Psoas muscle (tissue), 8 donors: Measurements from ENCODE around the gene HAT1. TPM values are rescaled to one million over a fixed set of nuclear protein-coding genes. Genes with fewer than 3 reads are reported as not detected.

Source experiments
- ATAC-seq, 4 donors: fragments of 200-7000 bp; cut with Tn5 transposase; one replicate each; pipeline ENCODE4 v1.9.1; 2020; ENCODE audit warnings: moderate library complexity in 3 of 4, mild to moderate bottlenecking in 2 of 4
- DNase-seq, 2 donors: peaks; one replicate each; pipeline ENCODE4 v3.0.0-alpha.2; 2020
- H3K27ac ChIP-seq: fragments of 200-600 bp; one replicate; pipeline ENCODE4 v1.8.0; 2022
- H3K27me3 ChIP-seq, 3 donors: fragments of 200-600 bp in 1 of 3; one replicate each; pipeline versions ENCODE4 v1.6.1 to v1.8.0; 2013 to 2022; ENCODE audit warnings: low read length in 2 of 3, mild to moderate bottlenecking in 2 of 3, moderate library complexity in 1 of 3; ENCODE audit not compliant: insufficient read depth in 3 of 3
- H3K36me3 ChIP-seq, 2 donors: fragments of 200-600 bp in 1 of 2; one replicate each; pipeline versions ENCODE4 v1.6.1 to v1.8.0; 2013 to 2022; ENCODE audit warnings: low read depth in 1 of 2, mild to moderate bottlenecking in 1 of 2, moderate library complexity in 1 of 2; ENCODE audit not compliant: insufficient read depth in 1 of 2
- H3K4me1 ChIP-seq: fragments of 200-600 bp; one replicate; pipeline ENCODE4 v1.8.0; 2022
- H3K4me3 ChIP-seq: fragments of 200-600 bp; one replicate; pipeline ENCODE4 v1.8.0; 2022; ENCODE audit warnings: mild to moderate bottlenecking
- H3K9me3 ChIP-seq: fragments of 200-600 bp; one replicate; pipeline ENCODE4 v1.8.0; 2022
- WGBS, 3 donors: extraction: QIAGEN DNeasy Blood & Tissue Kit; methylation state at CpG; one replicate each; pipeline versions ENCODE4 v1.1.6 to v1.1.7; 2013; 5-methylcytosine and 5-hydroxymethylcytosine counted together
- intact Hi-C, 2 donors: fragments of 100-400 bp; cut with DNase I; formaldehyde crosslinking; loops; one replicate each; pipeline versions ENCODE4 v1.11.0 to v1.14.2; 2022
- polyA plus RNA-seq, 3 donors: library from polyadenylated mRNA; stranded (reverse); fragments of 200-250 nt; gene quantifications; one replicate each; pipeline ENCODE4 v1.2.3, GENCODE V29; 2013
- total RNA-seq, 4 donors: library from RNA; stranded (reverse); fragmentation: NEBNext Ultra II Directional in 2 of 4; extraction: Animal tissue kit (Norgen Biotek cat#: 25700) in 2 of 4; gene quantifications; one replicate each; pipeline versions ENCODE4 v1.2.1 to v1.2.4, GENCODE V29; 2021 to 2023
- TF ChIP-seq, protein P1 (sequence below): fragments of 200-600 bp; IDR thresholded peaks from one replicate; pipeline ENCODE4 v1.8.0; 2022; ENCODE audit warnings: antibody characterized with exemption
- donor health status: healthy with polysubstance abuse.
- donor health status: DM: no; HTN: no; CAD: no; lungs with moderate emphysema.
- donor health status: Bipolar disorder and iron deficiency.
- donor health status: healthy.
- donor health status: DM: yes; HTN: yes; CAD: no.
- donor health status: DM: no; HTN: no; CAD: no.
- donor health status: DM: no; HTN: no; CAD: no.
- donor health status: DM: yes; HTN: yes; CAD: no.

The HAT1 gene
- total and polyA plus RNA-seq, 7 donors: 31.8 to 94.6 (median 54.7) TPM

DNA sequence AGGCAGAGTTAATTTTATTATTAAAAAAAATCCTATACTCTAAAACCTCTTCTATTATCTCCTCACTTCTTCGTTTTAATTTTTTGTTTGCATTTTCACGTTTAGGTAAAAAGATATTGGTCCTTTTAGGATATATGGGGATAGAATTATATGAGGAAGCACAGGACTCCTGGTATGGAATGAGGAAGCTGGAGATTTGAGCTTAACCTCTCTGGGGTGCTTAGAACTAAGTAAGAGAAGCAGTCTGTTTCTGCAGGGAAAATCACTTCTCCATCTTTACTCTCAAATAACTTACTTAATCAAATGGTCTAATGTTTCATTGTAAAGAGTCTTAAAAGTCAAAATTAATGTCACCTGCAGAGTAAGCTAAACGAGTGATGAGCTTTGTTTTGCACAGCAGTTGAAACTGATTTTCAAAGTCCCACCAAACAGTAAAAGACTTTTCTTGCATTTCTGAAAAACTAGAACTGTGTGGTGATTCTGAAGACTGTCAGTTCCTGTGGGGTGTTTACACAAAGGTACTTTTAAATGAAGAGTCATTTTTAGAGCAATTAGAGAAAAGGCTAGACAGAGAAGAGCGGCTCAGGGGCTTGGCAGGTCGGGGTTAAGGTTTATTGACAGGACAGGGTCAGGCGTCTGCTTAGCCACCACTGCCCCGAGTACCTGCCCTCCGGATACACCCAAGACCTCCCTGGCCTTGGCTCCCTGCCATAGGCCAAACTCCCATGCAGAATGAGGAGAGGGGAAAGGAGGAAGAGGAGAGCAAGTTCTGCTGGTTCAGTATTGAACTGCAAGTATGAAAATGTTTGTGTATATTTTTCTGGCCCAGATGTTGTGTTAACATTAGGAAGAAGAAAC lies 99.0 kb downstream of the HAT1 start:
- ATAC-seq (peak in 1 of 4 donors; percentile 19), DNase-seq (no peak)
- H3K4me3 ChIP-seq: peak overlapping the region; percentile 17
- no peak overlapping the region for H3K27ac ChIP-seq
- no peaks in the 10 kb centered on the region for H3K36me3 ChIP-seq
- TF ChIP-seq, protein P1, sequence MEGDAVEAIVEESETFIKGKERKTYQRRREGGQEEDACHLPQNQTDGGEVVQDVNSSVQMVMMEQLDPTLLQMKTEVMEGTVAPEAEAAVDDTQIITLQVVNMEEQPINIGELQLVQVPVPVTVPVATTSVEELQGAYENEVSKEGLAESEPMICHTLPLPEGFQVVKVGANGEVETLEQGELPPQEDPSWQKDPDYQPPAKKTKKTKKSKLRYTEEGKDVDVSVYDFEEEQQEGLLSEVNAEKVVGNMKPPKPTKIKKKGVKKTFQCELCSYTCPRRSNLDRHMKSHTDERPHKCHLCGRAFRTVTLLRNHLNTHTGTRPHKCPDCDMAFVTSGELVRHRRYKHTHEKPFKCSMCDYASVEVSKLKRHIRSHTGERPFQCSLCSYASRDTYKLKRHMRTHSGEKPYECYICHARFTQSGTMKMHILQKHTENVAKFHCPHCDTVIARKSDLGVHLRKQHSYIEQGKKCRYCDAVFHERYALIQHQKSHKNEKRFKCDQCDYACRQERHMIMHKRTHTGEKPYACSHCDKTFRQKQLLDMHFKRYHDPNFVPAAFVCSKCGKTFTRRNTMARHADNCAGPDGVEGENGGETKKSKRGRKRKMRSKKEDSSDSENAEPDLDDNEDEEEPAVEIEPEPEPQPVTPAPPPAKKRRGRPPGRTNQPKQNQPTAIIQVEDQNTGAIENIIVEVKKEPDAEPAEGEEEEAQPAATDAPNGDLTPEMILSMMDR: no peak
- WGBS, 3 donors: 48 to 53% (median 49%) methylated on average over 8 of the region's 8 CpGs
- peaks cover 10% of the 10 kb centered on the region for H3K4me1 ChIP-seq
- intact Hi-C loops: no loop called here
- H3K27me3 ChIP-seq: no peaks in the 10 kb centered on the region
- no peaks in the 10 kb centered on the region for H3K9me3 ChIP-seq

DNA sequence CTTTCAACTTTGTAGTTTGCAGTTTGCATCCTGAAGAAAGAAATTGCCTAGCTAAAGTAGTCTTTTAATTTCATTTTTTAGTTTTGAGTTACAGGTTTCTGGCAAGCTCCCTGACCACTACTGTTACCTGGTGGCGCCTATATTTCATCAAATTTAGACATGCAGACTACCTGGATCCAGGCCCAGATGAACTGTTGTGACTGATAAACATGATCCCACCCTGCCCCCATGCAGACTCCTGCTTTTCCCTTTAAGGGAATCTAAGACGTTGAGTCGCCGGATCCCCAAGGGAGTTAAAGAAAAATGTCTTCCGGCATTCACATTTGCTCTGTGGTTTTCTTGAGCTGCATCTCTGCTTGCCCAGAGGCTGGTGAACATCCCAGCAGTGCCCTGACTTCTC lies 99.7 kb downstream of the HAT1 start:
- intact Hi-C loops: no loop called here
- DNase-seq: no peak
- TF ChIP-seq, protein P1: no peak

DNA sequence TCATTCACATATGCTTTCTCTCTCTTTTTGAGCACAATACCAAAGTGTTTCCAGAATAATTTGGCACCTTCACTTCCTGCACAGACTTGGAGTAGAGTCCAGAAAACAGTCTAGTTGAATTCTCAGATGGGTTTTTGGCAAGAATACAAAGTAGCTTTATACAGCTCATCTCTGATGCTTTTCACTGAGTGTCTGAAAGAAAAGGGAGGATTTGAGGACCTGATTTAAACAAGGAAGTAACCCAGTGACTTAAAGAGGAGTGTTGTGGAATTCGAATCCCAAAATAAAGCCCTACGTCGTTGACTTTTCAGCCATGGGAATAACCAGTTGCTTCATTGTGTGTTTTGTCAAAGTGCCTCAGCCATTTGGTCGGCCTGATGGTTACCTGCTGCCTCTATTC lies 109.3 kb downstream of the HAT1 start:
- intact Hi-C loops: no loop called here
- TF ChIP-seq, protein P1: no peak
- Histone ChIP-seq H3K27ac (no peak overlapping the region), H3K9me3 (no peaks in the 10 kb centered on the region), H3K4me3 (no peak overlapping the region), H3K4me1 (no peaks in the 10 kb centered on the region), H3K27me3 (no peaks in the 10 kb centered on the region), H3K36me3 (no peaks in the 10 kb centered on the region)
- no peak for DNase-seq
- WGBS, 3 donors: 50 to 60% (median 53%) methylated on average over 4 of the region's 4 CpGs
- ATAC-seq: no peak

More for the DNA sequence above, 99.7 kb downstream of the HAT1 start:
- peak in 1 of 4 donors; percentile 27 for ATAC-seq
- Histone ChIP-seq H3K4me3 (peak overlapping the region; percentile 17), H3K27ac (no peak overlapping the region), H3K27me3 (no peaks in the 10 kb centered on the region), H3K36me3 (no peaks in the 10 kb centered on the region), H3K4me1 (peaks cover 10% of the 10 kb centered on the region), H3K9me3 (no peaks in the 10 kb centered on the region)
- WGBS, 3 donors: 10 to 32% (median 19%) methylated on average over 5 of the region's 5 CpGs

Other genes with a start within 250 kb of the HAT1 start
- gene DYNC1I2, start 235.0 kb upstream of the HAT1 start, total RNA-seq: 10 to 100 TPM; 44.8 to 51.4 (median 48.5) TPM
- 10 to 100 TPM; 43.5 to 72.9 (median 59.0) TPM for gene DYNC1I2, start 235.0 kb upstream of the HAT1 start, polyA plus RNA-seq
- gene SLC25A12, start 28.2 kb upstream of the HAT1 start, total RNA-seq: 10 to 100 TPM; 59.9 to 83.6 (median 70.3) TPM
- gene SLC25A12, start 28.2 kb upstream of the HAT1 start, polyA plus RNA-seq: 10 to 100 TPM; 19.1 to 66.5 (median 46.3) TPM
- gene METAP1D, start 77.5 kb downstream of the HAT1 start, total RNA-seq: 10 to 100 TPM in 2 of 4 donors, 1 to 10 TPM in 2; 8.0 to 10.1 (median 10.0) TPM
- gene METAP1D, start 77.5 kb downstream of the HAT1 start, polyA plus RNA-seq: 10 to 100 TPM in 1 of 3 donors, 1 to 10 TPM in 2; 6.3 to 12.4 (median 8.5) TPM
- under 1 TPM in 2 of 4 donors, not detected in 2; 0.17 to 0.28 TPM for gene DLX1, start 163.0 kb downstream of the HAT1 start, total RNA-seq
- under 1 TPM; 0.03 to 0.15 (median 0.04) TPM for gene DLX1, start 163.0 kb downstream of the HAT1 start, polyA plus RNA-seq
- gene DLX2, start 180.4 kb downstream of the HAT1 start, total RNA-seq: not detected
- gene DLX2, start 180.4 kb downstream of the HAT1 start, polyA plus RNA-seq: not detected